Raji (cell line): ENCODE data around the gene NEURL3.

ENCODE experiments used
- POLR2A ChIP-seq: IDR thresholded peaks from 2 replicates; pipeline ENCODE4 v1.6.1; 2011; ENCODE audit warnings: low read depth, low read length, control low read depth; ENCODE audit not compliant: insufficient read depth

The NEURL3 gene

GRCh38 chr2:96508521-96509113, 3.5 kb upstream of the NEURL3 start:
- TF ChIP-seq POLR2A, result no peak

- no peak for TF ChIP-seq POLR2A
Measured at GRCh38 chr2:96507957-96508520, 2.9 kb upstream of the NEURL3 start.

GRCh38 chr2:96506907-96507240, 1.7 kb upstream of the NEURL3 start:
- TF ChIP-seq POLR2A, result no peak

- TF ChIP-seq POLR2A, result no peak
Measured at GRCh38 chr2:96506016-96506906, 1.1 kb upstream of the NEURL3 start.

GRCh38 chr2:96503637-96504243, 1.4 kb downstream of the NEURL3 start:
- TF ChIP-seq POLR2A, result no peak

- no peak for TF ChIP-seq POLR2A
Measured at GRCh38 chr2:96502891-96503636, 2.1 kb downstream of the NEURL3 start.

GRCh38 chr2:96501886-96502810, 3.0 kb downstream of the NEURL3 start:
- no peak for TF ChIP-seq POLR2A

- TF ChIP-seq POLR2A, result no peak
Measured at GRCh38 chr2:96501471-96501874, 3.7 kb downstream of the NEURL3 start.

GRCh38 chr2:96500385-96501066, 4.6 kb downstream of the NEURL3 start:
- TF ChIP-seq POLR2A, result no peak

GRCh38 chr2:96499061-96499960, 5.8 kb downstream of the NEURL3 start:
- TF ChIP-seq POLR2A, result no peak

- no peak for TF ChIP-seq POLR2A
Measured at GRCh38 chr2:96498021-96498431, 7.1 kb downstream of the NEURL3 start.

GRCh38 chr2:96495982-96496629, 9.1 kb downstream of the NEURL3 start:
- no peak for TF ChIP-seq POLR2A

GRCh38 chr2:96494188-96494587, 11.0 kb downstream of the NEURL3 start:
- TF ChIP-seq POLR2A, result no peak
